ENCODE results near the gene SPHK1.

Gene SPHK1

GRCh38 chr17:76395980-76396379, 11.6 kb downstream of the SPHK1 start:
- no peaks in the 10 kb centered on the region for H3K9me3 ChIP-seq
- H3K27me3 ChIP-seq: no peaks in the 10 kb centered on the region
- peaks cover 99% of the 10 kb centered on the region for H3K36me3 ChIP-seq
- peaks cover 45% of the 10 kb centered on the region for H4K20me1 ChIP-seq
- H3K4me3 ChIP-seq: no peak overlapping the region
- no peak overlapping the region for H3K4me2 ChIP-seq
- no peak overlapping the region for H3K27ac ChIP-seq
- TF ChIP-seq Cebpa-rat (IDR thresholded peaks at IDR 0.05): no peak
- H3K9ac ChIP-seq: no peak overlapping the region
- H3K4me1 ChIP-seq: no peaks in the 10 kb centered on the region

- Histone ChIP-seq H3K4me1 (no peaks in the 10 kb centered on the region), H3K36me3 (peaks cover 99% of the 10 kb centered on the region), H3K4me3 (no peak overlapping the region), H3K27ac (no peak overlapping the region), H3K9me3 (no peaks in the 10 kb centered on the region), H4K20me1 (peaks cover 47% of the 10 kb centered on the region), H3K27me3 (no peaks in the 10 kb centered on the region), H3K9ac (no peak overlapping the region), H3K4me2 (no peak overlapping the region)
- no peak for TF ChIP-seq Cebpa-rat (IDR thresholded peaks at IDR 0.05)
These were observed 12.8 kb downstream of the SPHK1 start for GRCh38 chr17:76397184-76397583.

GRCh38 chr17:76397687-76398522, 13.5 kb downstream of the SPHK1 start:
- H3K4me1 ChIP-seq: no peaks in the 10 kb centered on the region
- H4K20me1 ChIP-seq: peaks cover 55% of the 10 kb centered on the region
- H3K27ac ChIP-seq: no peak overlapping the region
- TF ChIP-seq Cebpa-rat (IDR thresholded peaks at IDR 0.05): no peak
- no peak overlapping the region for H3K4me3 ChIP-seq
- peaks cover 99% of the 10 kb centered on the region for H3K36me3 ChIP-seq
- no peak overlapping the region for H3K4me2 ChIP-seq
- H3K27me3 ChIP-seq: no peaks in the 10 kb centered on the region
- no peaks in the 10 kb centered on the region for H3K9me3 ChIP-seq
- H3K9ac ChIP-seq: no peak overlapping the region

GRCh38 chr17:76398523-76399174, 14.2 kb downstream of the SPHK1 start:
- Histone ChIP-seq H3K9me3 (no peaks in the 10 kb centered on the region), H3K4me2 (no peak overlapping the region), H3K27ac (no peak overlapping the region), H3K4me3 (no peak overlapping the region), H3K9ac (no peak overlapping the region), H3K36me3 (peaks cover 100% of the 10 kb centered on the region), H4K20me1 (peaks cover 59% of the 10 kb centered on the region), H3K4me1 (no peaks in the 10 kb centered on the region), H3K27me3 (no peaks in the 10 kb centered on the region)
- no peak for TF ChIP-seq Cebpa-rat (IDR thresholded peaks at IDR 0.05)

- Histone ChIP-seq H3K27me3 (no peaks in the 10 kb centered on the region), H3K4me1 (no peaks in the 10 kb centered on the region), H3K4me3 (no peak overlapping the region), H4K20me1 (peaks cover 61% of the 10 kb centered on the region), H3K9ac (no peak overlapping the region), H3K27ac (no peak overlapping the region), H3K4me2 (no peak overlapping the region), H3K9me3 (no peaks in the 10 kb centered on the region), H3K36me3 (peaks cover 100% of the 10 kb centered on the region)
- no peak for TF ChIP-seq Cebpa-rat (IDR thresholded peaks at IDR 0.05)
These were observed 15.1 kb downstream of the SPHK1 start for GRCh38 chr17:76399175-76400172.

- Histone ChIP-seq H4K20me1 (peaks cover 86% of the 10 kb centered on the region), H3K9me3 (no peaks in the 10 kb centered on the region), H3K4me2 (no peak overlapping the region), H3K4me1 (peaks cover 26% of the 10 kb centered on the region), H3K9ac (no peak overlapping the region), H3K27me3 (no peaks in the 10 kb centered on the region), H3K27ac (no peak overlapping the region), H3K36me3 (peaks cover 79% of the 10 kb centered on the region), H3K4me3 (no peak overlapping the region)
- no peak for TF ChIP-seq Cebpa-rat (IDR thresholded peaks at IDR 0.05)
These were observed 18.3 kb downstream of the SPHK1 start for GRCh38 chr17:76402711-76403110.

- H3K4me1 ChIP-seq: peaks cover 42% of the 10 kb centered on the region
- no peak overlapping the region for H3K4me2 ChIP-seq
- H3K4me3 ChIP-seq: no peak overlapping the region
- peaks cover 86% of the 10 kb centered on the region for H4K20me1 ChIP-seq
- no peaks in the 10 kb centered on the region for H3K9me3 ChIP-seq
- H3K27me3 ChIP-seq: no peaks in the 10 kb centered on the region
- H3K9ac ChIP-seq: no peak overlapping the region
- H3K36me3 ChIP-seq: peaks cover 63% of the 10 kb centered on the region
- no peak for TF ChIP-seq Cebpa-rat (IDR thresholded peaks at IDR 0.05)
- no peak overlapping the region for H3K27ac ChIP-seq
These were observed 19.8 kb downstream of the SPHK1 start for GRCh38 chr17:76404256-76404655.

GRCh38 chr17:76404976-76405563, 20.7 kb downstream of the SPHK1 start:
- H3K36me3 ChIP-seq: peaks cover 61% of the 10 kb centered on the region
- no peak overlapping the region for H3K27ac ChIP-seq
- peak overlapping the region; percentile 75 for H3K4me2 ChIP-seq
- H4K20me1 ChIP-seq: peaks cover 87% of the 10 kb centered on the region
- H3K9ac ChIP-seq: no peak overlapping the region
- no peak overlapping the region for H3K4me3 ChIP-seq
- H3K4me1 ChIP-seq: peaks cover 49% of the 10 kb centered on the region
- H3K9me3 ChIP-seq: no peaks in the 10 kb centered on the region
- H3K27me3 ChIP-seq: no peaks in the 10 kb centered on the region
- no peak for TF ChIP-seq Cebpa-rat (IDR thresholded peaks at IDR 0.05)

- no peak for TF ChIP-seq Cebpa-rat (IDR thresholded peaks at IDR 0.05)
- H3K4me3 ChIP-seq: no peak overlapping the region
- H4K20me1 ChIP-seq: peaks cover 87% of the 10 kb centered on the region
- no peaks in the 10 kb centered on the region for H3K27me3 ChIP-seq
- H3K9ac ChIP-seq: no peak overlapping the region
- no peak overlapping the region for H3K27ac ChIP-seq
- peak overlapping the region; percentile 75 for H3K4me2 ChIP-seq
- peaks cover 49% of the 10 kb centered on the region for H3K4me1 ChIP-seq
- no peaks in the 10 kb centered on the region for H3K9me3 ChIP-seq
- peaks cover 61% of the 10 kb centered on the region for H3K36me3 ChIP-seq
These were observed 21.2 kb downstream of the SPHK1 start for GRCh38 chr17:76405607-76405966.
